IMR-90 (cell line): ENCODE measurements around the gene ANKRD27.
"Not testable (repeated sequence)": the region's sequence is repeated elsewhere in the genome, so short reads cannot be mapped to it uniquely, and the experiment has no call there.

Source experiments
- BHLHE40 ChIP-seq: fragments of 150-350 bp; IDR thresholded peaks from 2 replicates; pipeline ENCODE4 v1.6.1; 2016; ENCODE audit warnings: mild to moderate bottlenecking, low read depth, low read length
- CEBPB ChIP-seq: IDR thresholded peaks from 2 replicates; pipeline ENCODE4 v1.6.1; 2012; ENCODE audit warnings: low read depth, low read length, improper control_type of control experiment
- CHD1 ChIP-seq: IDR thresholded peaks from 2 replicates; pipeline ENCODE4 v1.6.1; 2012; ENCODE audit warnings: low read depth, low read length, improper control_type of control experiment
- FOS ChIP-seq: fragments of 150-350 bp; IDR thresholded peaks from 2 replicates; pipeline ENCODE4 v1.6.1; 2016; ENCODE audit warnings: low read depth, low read length
- MAFK ChIP-seq: IDR thresholded peaks from 2 replicates; pipeline ENCODE4 v1.6.1; 2012; ENCODE audit warnings: low read depth, low read length, improper control_type of control experiment
- MAZ ChIP-seq: IDR thresholded peaks from 2 replicates; pipeline ENCODE4 v1.6.1; 2012; ENCODE audit warnings: low read depth, mild to moderate bottlenecking, low read length, improper control_type of control experiment, moderate library complexity, borderline replicate concordance
- POLR2A ChIP-seq: IDR thresholded peaks from 2 replicates; pipeline ENCODE4 v1.6.1; 2012; ENCODE audit warnings: mild to moderate bottlenecking, low read depth, low read length
- RAD21 ChIP-seq: IDR thresholded peaks from 2 replicates; pipeline ENCODE4 v1.6.1; 2012; ENCODE audit warnings: low read length, improper control_type of control experiment
- RCOR1 ChIP-seq: IDR thresholded peaks from 2 replicates; pipeline ENCODE4 v1.6.1; 2012; ENCODE audit warnings: mild to moderate bottlenecking, low read length, improper control_type of control experiment; ENCODE audit not compliant: insufficient replicate concordance
- RFX5 ChIP-seq: IDR thresholded peaks from 2 replicates; pipeline ENCODE4 v1.8.0; 2012; ENCODE audit warnings: low read depth, mild to moderate bottlenecking, low read length, moderate library complexity
- SMC3 ChIP-seq: fragments of 150-350 bp; IDR thresholded peaks from 2 replicates; pipeline ENCODE4 v1.6.1; 2016; ENCODE audit warnings: low read depth, mild to moderate bottlenecking, antibody characterized with exemption, low read length, moderate library complexity
- TF ChIP-seq, protein P1 (sequence below): conservative IDR thresholded peaks from 2 replicates; pipeline ENCODE4 v1.5.1; 2012; ENCODE audit warnings: mild to moderate bottlenecking, low read depth, low read length, improper control_type of control experiment
- TF ChIP-seq, protein P2 (sequence below): fragments of 150-350 bp; IDR thresholded peaks from 2 replicates; pipeline ENCODE4 v1.6.1; 2016; ENCODE audit warnings: low read depth, mild to moderate bottlenecking, low read length, moderate library complexity, borderline replicate concordance
- TF ChIP-seq, protein P3 (sequence below): fragments of 150-350 bp; IDR thresholded peaks from 2 replicates; pipeline ENCODE4 v1.6.1; 2017; ENCODE audit warnings: mild to moderate bottlenecking, antibody characterized with exemption, low read length, low read depth

DNA sequence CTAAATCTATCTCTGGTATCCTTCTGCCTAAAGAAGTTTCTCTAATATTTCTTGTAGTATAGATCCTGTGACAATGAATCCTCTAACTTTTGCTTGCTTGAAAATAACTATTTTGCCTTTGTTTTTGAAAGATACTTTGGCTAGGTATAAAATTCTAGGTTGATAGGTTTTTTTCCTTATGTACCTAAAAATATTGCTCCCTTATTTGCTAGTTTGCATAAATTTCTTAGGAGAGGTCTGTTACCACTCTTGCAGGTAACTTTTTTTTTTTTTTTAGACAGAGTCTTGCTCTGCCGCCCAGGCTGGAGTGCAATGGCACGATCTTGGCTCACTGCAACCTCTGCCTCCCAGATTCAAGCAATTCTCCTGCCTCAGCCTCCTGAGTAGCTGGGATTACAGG, 29.0 kb upstream of the ANKRD27 start:
- not testable (repeated sequence) for TF ChIP-seq POLR2A, RAD21, FOS, BHLHE40, CHD1, RFX5, RCOR1, CEBPB, MAFK, MAZ, SMC3
- TF ChIP-seq, protein P1, sequence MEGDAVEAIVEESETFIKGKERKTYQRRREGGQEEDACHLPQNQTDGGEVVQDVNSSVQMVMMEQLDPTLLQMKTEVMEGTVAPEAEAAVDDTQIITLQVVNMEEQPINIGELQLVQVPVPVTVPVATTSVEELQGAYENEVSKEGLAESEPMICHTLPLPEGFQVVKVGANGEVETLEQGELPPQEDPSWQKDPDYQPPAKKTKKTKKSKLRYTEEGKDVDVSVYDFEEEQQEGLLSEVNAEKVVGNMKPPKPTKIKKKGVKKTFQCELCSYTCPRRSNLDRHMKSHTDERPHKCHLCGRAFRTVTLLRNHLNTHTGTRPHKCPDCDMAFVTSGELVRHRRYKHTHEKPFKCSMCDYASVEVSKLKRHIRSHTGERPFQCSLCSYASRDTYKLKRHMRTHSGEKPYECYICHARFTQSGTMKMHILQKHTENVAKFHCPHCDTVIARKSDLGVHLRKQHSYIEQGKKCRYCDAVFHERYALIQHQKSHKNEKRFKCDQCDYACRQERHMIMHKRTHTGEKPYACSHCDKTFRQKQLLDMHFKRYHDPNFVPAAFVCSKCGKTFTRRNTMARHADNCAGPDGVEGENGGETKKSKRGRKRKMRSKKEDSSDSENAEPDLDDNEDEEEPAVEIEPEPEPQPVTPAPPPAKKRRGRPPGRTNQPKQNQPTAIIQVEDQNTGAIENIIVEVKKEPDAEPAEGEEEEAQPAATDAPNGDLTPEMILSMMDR = not testable (repeated sequence)
- TF ChIP-seq, protein P2, sequence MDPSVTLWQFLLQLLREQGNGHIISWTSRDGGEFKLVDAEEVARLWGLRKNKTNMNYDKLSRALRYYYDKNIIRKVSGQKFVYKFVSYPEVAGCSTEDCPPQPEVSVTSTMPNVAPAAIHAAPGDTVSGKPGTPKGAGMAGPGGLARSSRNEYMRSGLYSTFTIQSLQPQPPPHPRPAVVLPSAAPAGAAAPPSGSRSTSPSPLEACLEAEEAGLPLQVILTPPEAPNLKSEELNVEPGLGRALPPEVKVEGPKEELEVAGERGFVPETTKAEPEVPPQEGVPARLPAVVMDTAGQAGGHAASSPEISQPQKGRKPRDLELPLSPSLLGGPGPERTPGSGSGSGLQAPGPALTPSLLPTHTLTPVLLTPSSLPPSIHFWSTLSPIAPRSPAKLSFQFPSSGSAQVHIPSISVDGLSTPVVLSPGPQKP = not testable (repeated sequence)
- TF ChIP-seq, protein P3, sequence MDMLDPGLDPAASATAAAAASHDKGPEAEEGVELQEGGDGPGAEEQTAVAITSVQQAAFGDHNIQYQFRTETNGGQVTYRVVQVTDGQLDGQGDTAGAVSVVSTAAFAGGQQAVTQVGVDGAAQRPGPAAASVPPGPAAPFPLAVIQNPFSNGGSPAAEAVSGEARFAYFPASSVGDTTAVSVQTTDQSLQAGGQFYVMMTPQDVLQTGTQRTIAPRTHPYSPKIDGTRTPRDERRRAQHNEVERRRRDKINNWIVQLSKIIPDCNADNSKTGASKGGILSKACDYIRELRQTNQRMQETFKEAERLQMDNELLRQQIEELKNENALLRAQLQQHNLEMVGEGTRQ = not testable (repeated sequence)
